ENCODE measurements around the gene GSG1L2.
"Not testable (repeated sequence)": the region's sequence is repeated elsewhere in the genome, so short reads cannot be mapped to it uniquely, and the experiment has no call there.

GSG1L2 gene

GRCh38 chr17:9788601-9789000, 33.3 kb downstream of the GSG1L2 start:
- no peak overlapping the region for H3K4me3 ChIP-seq (ENCODE audit: low read depth, low read length)
- no peak for DNase-seq (ENCODE audit: low read depth, low spot score)
- no peak for TF ChIP-seq CTCF (IDR thresholded peaks at IDR 0.05; ENCODE audit: low read depth, low read length)
- in situ Hi-C loops (cut with HindIII; ENCODE audit: low sequenced_read_pairs): no loop called here

- H3K4me3 ChIP-seq (ENCODE audit: low read depth, low read length): no peak overlapping the region
- in situ Hi-C loops (cut with HindIII; ENCODE audit: low sequenced_read_pairs): no loop called here
- no peak for DNase-seq (ENCODE audit: low read depth, low spot score)
- TF ChIP-seq CTCF (IDR thresholded peaks at IDR 0.05; ENCODE audit: low read depth, low read length): no peak
These were observed 37.3 kb downstream of the GSG1L2 start for GRCh38 chr17:9784544-9784943.

DNA sequence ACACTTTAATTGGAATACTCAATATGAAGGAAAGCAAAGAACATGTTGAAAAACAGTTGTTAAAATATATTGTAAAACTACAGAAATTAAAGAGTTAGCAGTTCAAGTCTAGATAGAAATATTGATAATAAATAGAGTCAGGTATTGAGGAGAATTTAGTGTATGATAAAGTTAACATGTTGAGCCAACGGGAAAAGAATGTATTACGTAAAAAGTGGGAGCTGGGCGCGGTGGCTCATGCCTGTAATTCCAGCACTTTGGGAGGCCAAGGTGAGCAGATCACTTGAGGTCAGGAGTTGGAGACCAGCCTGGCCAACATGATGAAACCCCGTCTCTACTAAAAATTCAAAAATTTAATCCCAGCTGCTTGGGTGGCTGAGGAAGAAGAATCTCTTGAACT, 38.4 kb downstream of the GSG1L2 start:
- H3K4me3 ChIP-seq (ENCODE audit: low read depth, low read length); in situ Hi-C loops (cut with HindIII; ENCODE audit: low sequenced_read_pairs); DNase-seq (ENCODE audit: low read depth, low spot score): not testable (repeated sequence)

DNA sequence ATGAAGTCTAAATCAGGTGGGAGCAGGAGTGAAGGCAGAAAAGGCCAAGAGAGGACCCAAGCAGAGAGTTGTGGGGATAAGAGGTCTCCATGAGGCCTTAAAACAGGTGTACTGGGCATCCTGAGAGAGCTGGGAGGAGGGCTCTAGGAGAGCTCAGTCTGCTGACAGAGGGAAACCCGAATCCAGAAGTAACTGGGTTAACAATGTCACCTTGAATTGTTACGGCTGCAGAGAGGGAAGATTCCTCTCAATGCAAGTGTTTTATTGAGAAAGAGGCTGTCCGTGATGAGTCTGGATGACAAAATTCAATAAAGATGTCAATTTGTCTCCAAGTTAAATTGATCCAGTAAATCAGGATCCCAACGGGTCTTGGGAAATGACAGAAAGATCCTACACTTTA, 38.8 kb downstream of the GSG1L2 start:
- H3K4me3 ChIP-seq (ENCODE audit: low read depth, low read length): no peak overlapping the region
- in situ Hi-C loops (cut with HindIII; ENCODE audit: low sequenced_read_pairs): no loop called here

GRCh38 chr17:9780552-9780951, 41.3 kb downstream of the GSG1L2 start:
- in situ Hi-C loops (cut with HindIII; ENCODE audit: low sequenced_read_pairs): no loop called here
- DNase-seq (ENCODE audit: low read depth, low spot score): no peak
- TF ChIP-seq CTCF (IDR thresholded peaks at IDR 0.05; ENCODE audit: low read depth, low read length): no peak
- H3K4me3 ChIP-seq (ENCODE audit: low read depth, low read length): no peak overlapping the region

More for the DNA sequence above, 38.8 kb downstream of the GSG1L2 start:
- no peak for DNase-seq (ENCODE audit: low read depth, low spot score)
- TF ChIP-seq CTCF (IDR thresholded peaks at IDR 0.05; ENCODE audit: low read depth, low read length): no peak

DNA sequence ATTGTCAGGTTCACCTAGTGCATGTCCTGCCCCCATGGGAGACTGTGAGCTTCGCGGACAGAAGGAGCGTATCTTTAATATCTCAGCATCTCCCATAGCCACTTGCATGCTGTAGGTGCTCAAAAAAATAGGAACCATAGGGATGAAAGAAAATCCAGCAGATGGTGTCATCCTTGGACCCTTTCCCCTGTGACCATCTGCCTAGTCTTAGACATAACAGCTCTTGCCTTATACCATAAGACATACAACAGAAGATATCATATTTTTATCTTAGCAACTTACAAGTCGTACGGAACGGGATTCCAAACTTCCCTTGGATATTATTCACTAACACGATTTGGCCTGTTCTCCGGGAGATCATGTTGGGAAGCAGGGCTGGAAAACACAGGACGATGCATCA, 45.0 kb downstream of the GSG1L2 start:
- no peak overlapping the region for H3K4me3 ChIP-seq (ENCODE audit: low read depth, low read length)
- DNase-seq (ENCODE audit: low read depth, low spot score): no peak
- in situ Hi-C loops (cut with HindIII; ENCODE audit: low sequenced_read_pairs): no loop called here
- no peak for TF ChIP-seq CTCF (IDR thresholded peaks at IDR 0.05; ENCODE audit: low read depth, low read length)

- DNase-seq (ENCODE audit: low read depth, low spot score): no peak
- in situ Hi-C loops (cut with HindIII; ENCODE audit: low sequenced_read_pairs): no loop called here
- no peak overlapping the region for H3K4me3 ChIP-seq (ENCODE audit: low read depth, low read length)
- TF ChIP-seq CTCF (IDR thresholded peaks at IDR 0.05; ENCODE audit: low read depth, low read length): no peak
These were observed 49.2 kb downstream of the GSG1L2 start for GRCh38 chr17:9772658-9773057.

All from astrocyte of the spinal cord (primary cell).